Measurements from ENCODE around the gene ZDHHC14. TPM values are rescaled to one million over a fixed set of nuclear protein-coding genes. Genes with fewer than 3 reads are reported as not detected.

ZDHHC14 gene
- total and polyA plus RNA-seq, 2 of the 8 experiments (the other 6 are each of a cell fraction or from before 2014, with no cell fraction given), result 2.9 to 5.3 TPM

DNA sequence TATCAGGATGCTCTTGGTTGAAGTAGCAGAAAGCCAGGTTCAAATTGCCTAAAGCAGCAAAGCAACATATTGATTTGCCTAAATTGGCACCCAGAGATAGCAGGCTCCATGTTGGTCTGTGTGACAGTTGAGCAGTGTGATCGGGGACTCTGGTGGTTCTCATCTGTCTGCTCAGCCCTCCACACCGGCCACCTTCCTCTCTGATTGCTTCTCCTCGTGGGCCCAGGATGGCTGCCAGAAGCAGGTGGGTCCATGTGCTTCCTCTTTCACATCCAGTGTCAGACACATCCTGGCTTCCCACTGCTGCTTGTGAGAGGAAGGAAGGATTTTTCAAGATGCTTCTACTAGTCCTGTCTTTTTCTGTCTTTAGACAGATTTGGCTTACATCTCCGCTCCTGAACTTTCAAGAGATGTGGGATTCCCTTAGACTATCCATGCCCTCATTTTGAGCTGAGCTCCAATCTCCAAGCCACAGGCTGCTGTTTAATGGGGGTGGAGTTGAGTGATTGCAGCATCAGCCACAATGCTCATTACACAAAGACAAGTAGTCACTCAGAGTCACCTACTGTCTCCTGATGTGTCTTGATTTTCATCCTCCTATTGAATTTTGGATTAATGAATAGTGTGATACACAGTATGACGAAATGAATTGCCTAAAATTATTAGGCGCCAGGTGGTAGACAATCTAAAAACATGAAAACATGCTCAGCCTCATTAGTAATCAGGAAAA, 122.2 kb downstream of the ZDHHC14 start:
- H3K4ac ChIP-seq (replicated peaks; ENCODE audit: insufficient read length, low read depth, low read length), result no peak overlapping the region
- no peak overlapping the region for H4K5ac ChIP-seq (ENCODE audit: insufficient read length, low read depth, low read length)
- no peak overlapping the region for H3K23ac ChIP-seq (ENCODE audit: insufficient read length)
- no peak overlapping the region for H3K18ac ChIP-seq (ENCODE audit: extremely low read depth, low read length)
- no peak overlapping the region for H2BK12ac ChIP-seq (ENCODE audit: low read depth, low read length)
- ChIA-PET POLR2A (ENCODE audit: partially characterized antibody) (no interaction called here), CTCF (ENCODE audit: partially characterized antibody) (interaction anchor here (0.9 to 1.1 kb wide), 2 partner anchors 17 to 23 kb away, joined by 3 read pairs; no protein-coding TSS in a partner anchor)
- no peaks in the 10 kb centered on the region for H3K27me3 ChIP-seq (replicated peaks in 1 of 4; ENCODE audit: control insufficient read depth in 3 of 4, extremely low read depth in 1 of 4, insufficient read depth in 3 of 4, low read length in 3 of 4)
- H2AK5ac ChIP-seq (ENCODE audit: low read depth, low read length), result no peak overlapping the region
- no peaks in the 10 kb centered on the region for H3K79me1 ChIP-seq (ENCODE audit: low read depth, low read length)
- no peak overlapping the region for H2BK120ac ChIP-seq (replicated peaks; ENCODE audit: low read depth, low read length)
- H3K56ac ChIP-seq (replicated peaks; ENCODE audit: insufficient read length, low read depth, low read length), result no peak overlapping the region
- H3K4me3 ChIP-seq (ENCODE audit: extremely low read depth in 1 of 4, insufficient read depth in 2 of 4, low read depth in 3 of 4, low read length in 4 of 4), result no peak overlapping the region
- no peak overlapping the region for H4K91ac ChIP-seq (replicated peaks; ENCODE audit: insufficient read length, low read length)
- no peak overlapping the region for H2AFZ ChIP-seq (ENCODE audit: low read length)
- no peaks in the 10 kb centered on the region for H3K79me2 ChIP-seq (ENCODE audit: control insufficient read depth in 1 of 2, insufficient read depth in 2 of 2, low read length in 2 of 2)
- no peaks in the 10 kb centered on the region for H4K20me1 ChIP-seq (replicated peaks in 1 of 2; ENCODE audit: control insufficient read depth in 1 of 2, insufficient read depth in 2 of 2, low read length in 2 of 2)
- no peak overlapping the region for H2BK5ac ChIP-seq (ENCODE audit: low read depth, low read length)
- peaks cover 16 to 17% of the 10 kb centered on the region in 2 experiments for H3K9me3 ChIP-seq (ENCODE audit: insufficient read depth in 2 of 2, low read depth in 1 of 2, low read length in 1 of 2)
- H3K4me2 ChIP-seq (ENCODE audit: insufficient read depth in 1 of 2, low read depth in 2 of 2, low read length in 2 of 2), result no peak overlapping the region
- no peaks in the 10 kb centered on the region for H3K4me1 ChIP-seq (replicated peaks in 1 of 4; ENCODE audit: control insufficient read depth in 3 of 4, insufficient read depth in 4 of 4, low read length in 3 of 4)
- TF ChIP-seq PHF8 (conservative IDR thresholded peaks at IDR 0.05; ENCODE audit: low read depth, low read length) (no peak), FOSL1 (IDR thresholded peaks at IDR 0.05; ENCODE audit: insufficient read depth, low read depth, low read length) (no peak), ZNF274 (IDR thresholded peaks at IDR 0.05; ENCODE audit: borderline replicate concordance, extremely low read depth, low read length) (no peak)
- FAIRE-seq (no peak), DNase-seq (ENCODE audit: low read depth in 1 of 2, low spot score in 2 of 2) (no peak)
- H3K9ac ChIP-seq (replicated peaks in 1 of 4; ENCODE audit: extremely low read depth in 1 of 4, low read depth in 3 of 4, low read length in 3 of 4), result no peak overlapping the region
- WGBS, 2 experiments (ENCODE audit: extremely low coverage in 1 of 2, insufficient coverage in 1 of 2, insufficient read length in 1 of 2, insufficient replicate concordance in 2 of 2, low coverage in 1 of 2, low lambda C conversion rate in 2 of 2, missing lambda C conversion rate in 1 of 2), result 88% methylated on average over 6 of the region's 6 CpGs; no CpG with 5 or more reads in 1 of the 2 experiments
- H2BK20ac ChIP-seq (ENCODE audit: low read length), result no peak overlapping the region
- no peak overlapping the region for H4K8ac ChIP-seq (ENCODE audit: extremely low read depth, insufficient read depth, low read length)
- no peaks in the 10 kb centered on the region; a peak in 1 of 8 replicates for H3K36me3 ChIP-seq (ENCODE audit: control insufficient read depth in 2 of 4, insufficient read depth in 4 of 4, low read length in 3 of 4)
- H3K27ac ChIP-seq (ENCODE audit: low read depth, low read length), result no peak overlapping the region
- H2BK15ac ChIP-seq (ENCODE audit: low read length), result no peak overlapping the region; the same call in 1 of the 2 replicates
- H3K23me2 ChIP-seq (ENCODE audit: low read depth, low read length), result no peaks in the 10 kb centered on the region
- no peak overlapping the region for H3K14ac ChIP-seq (ENCODE audit: insufficient read length)
